NCI-H2029 (cell line): ENCODE data around the gene TBX2.

Source experiments
- DNase-seq: peaks from one replicate; lab custom pipeline; 2025; lab: John Stamatoyannopoulos, UW

TBX2 gene

DNA sequence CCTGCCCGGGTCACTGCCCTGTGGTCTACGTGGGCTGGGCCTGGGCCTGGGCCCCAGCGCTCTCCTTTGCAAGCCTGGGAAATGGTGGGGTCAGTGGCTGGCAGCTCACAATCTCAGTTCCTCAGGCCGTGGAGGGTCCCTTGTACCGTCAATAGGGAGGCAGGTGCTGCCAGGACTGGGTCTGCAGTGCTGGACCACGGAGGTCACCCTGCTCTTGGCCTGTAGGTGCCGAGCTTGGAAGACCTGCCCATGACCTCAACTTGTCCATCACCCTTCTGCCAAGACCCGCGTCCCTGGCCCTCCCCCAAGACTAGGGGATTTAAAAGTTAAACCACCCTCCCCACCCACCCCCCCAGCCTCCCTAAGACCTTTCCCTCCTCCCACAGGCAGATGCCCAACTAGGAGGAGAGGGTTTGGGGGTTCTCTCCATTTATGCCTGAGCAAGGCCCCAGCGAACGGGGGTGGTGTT is 2.5 kb downstream of the TBX2 start:
- DNase-seq = no peak

DNA sequence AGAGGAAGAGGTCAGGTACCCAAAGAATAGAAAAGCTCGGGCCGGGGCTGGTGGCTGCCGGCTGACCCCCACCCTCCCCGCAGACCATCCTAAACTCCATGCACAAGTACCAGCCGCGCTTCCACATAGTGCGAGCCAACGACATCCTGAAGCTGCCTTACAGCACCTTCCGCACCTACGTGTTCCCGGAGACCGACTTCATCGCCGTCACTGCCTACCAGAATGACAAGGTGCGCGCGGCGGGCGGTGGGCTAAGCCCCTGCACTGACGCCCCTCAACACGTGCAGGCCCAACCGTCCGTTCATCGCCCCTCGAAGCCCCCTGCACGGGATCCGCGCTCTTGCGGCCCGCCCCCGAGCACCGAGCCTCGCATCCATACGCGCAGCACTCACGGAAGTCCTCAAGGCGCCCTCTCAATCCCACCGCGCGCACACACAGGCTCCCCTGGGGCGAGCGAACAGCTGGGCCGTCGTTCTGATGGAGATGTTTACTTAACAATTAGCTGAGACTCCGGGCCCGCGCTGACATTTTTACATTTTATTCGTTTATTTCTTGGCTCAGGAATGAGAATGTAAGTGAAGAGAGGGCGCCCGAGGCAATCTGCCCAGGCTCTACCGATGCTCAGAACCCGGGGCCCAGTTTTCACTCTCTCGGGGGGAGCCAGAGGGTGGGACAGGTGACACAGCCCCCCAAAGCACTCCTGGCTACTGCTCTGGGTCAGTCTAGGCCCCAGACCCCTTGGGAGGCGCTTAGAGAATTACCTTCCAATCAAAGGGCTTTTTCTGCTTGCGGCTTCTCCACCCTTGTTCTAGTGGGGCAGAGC is 3.5 kb downstream of the TBX2 start:
- DNase-seq = peak; percentile 36

DNA sequence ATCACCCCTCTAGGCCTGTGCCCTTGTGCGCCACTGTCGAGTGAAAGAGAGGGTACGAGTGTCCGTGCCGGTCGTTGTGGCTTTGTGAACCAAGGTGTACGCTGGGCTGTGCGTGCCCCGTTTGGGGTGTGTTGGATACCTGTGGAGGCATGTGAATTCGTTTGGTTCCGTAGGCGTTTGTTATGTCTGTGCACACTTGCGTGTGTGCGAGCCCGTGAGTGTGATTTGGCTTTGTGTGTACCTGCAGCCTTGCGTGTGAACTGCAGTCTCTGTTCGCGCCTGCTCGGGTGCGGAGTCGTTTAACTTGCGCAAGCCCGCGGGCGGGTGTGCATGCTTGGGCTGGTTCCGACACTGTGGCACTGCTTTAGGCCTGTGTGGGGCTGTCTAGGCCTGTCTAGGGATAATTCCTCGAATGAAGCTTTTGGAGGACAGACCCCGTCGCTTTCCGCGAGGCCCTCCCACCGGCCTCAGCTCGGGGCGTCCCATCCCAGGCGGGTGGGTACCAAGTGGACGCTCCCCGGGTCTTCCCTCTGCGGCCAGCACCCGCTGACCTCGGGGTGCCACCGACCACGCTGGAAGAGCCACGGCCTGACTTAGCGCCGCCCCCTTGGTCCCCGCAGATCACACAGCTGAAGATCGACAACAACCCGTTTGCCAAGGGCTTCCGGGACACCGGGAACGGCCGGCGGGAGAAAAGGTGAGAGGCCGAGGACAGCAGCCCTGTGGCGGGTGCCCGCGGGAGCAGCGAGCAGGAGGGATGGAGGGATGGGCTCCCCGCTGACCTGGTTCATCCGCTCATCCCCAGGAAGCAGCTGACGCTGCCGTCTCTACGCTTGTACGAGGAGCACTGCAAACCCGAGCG is 4.4 kb downstream of the TBX2 start:
- no peak for DNase-seq

DNA sequence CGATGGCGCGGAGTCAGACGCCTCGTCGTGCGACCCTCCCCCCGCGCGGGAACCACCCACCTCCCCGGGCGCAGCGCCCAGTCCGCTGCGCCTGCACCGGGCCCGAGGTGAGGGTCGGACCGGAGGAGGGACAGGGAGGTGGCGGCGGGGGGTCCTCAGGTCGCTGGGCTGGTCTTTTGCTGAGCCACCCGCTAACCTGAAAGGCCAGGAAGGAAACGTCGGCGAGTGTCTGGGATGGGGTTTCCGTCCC is 4.9 kb downstream of the TBX2 start:
- DNase-seq = no peak

DNA sequence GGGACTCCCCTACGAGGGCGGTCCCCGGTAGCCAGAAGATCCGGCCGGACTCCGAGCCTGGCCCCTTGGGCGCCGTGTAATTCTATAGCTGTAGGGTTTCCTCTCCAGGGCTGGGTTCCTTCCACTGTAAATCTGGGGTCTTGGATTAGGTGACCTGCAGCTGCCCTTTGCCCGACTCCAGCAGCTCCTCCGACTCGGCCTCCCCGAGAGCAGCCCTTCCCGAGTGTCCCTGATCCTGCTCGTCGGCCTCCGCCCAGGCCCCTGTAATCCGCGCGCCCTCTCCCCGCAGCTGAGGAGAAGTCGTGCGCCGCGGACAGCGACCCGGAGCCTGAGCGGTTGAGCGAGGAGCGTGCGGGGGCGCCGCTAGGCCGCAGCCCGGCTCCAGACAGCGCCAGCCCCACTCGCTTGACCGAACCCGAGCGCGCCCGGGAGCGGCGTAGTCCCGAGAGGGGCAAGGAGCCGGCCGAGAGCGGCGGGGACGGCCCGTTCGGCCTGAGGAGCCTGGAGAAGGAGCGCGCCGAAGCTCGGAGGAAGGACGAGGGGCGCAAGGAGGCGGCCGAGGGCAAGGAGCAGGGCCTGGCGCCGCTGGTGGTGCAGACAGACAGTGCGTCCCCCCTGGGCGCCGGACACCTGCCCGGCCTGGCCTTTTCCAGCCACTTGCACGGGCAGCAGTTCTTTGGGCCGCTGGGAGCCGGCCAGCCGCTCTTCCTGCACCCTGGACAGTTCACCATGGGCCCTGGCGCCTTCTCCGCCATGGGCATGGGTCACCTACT is 5.5 kb downstream of the TBX2 start:
- DNase-seq = no peak

DNA sequence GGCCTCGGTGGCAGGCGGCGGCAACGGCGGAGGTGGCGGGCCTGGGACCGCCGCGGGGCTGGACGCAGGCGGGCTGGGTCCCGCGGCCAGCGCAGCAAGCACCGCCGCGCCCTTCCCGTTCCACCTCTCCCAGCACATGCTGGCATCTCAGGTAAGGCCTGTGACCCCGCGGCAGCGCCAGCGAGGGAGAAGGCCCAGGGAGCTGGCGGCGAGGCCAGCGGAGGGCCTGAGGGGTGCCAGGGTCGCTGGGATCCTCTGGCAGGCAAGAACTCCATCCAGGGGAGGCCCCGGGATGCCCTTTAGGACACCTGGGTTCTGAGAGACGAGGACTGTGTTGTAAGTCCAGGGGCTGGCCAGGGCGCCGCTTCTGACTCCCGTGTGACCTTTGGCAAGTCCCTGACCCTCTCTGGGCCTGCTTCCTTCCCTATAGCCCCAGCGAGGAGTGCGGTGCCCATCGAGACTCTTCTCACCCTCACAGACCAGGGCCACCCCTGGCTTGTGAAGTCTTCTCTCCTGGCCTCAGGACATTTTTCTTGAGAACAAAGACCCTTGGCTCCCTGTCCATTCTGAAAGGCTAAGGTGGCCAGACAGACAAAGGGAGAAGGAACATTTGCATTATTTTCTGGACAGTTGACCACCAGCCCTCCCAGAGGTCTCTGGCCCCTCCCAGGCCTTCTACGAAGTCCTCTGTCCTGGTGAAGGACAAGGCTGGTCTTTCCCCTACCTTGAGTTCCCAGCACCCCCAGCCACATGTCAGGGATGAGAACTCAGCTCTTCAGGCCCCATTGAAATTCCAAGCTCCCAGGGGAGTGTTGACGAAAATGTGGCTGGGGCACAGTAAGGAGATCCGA is 6.3 kb downstream of the TBX2 start:
- no peak for DNase-seq

DNA sequence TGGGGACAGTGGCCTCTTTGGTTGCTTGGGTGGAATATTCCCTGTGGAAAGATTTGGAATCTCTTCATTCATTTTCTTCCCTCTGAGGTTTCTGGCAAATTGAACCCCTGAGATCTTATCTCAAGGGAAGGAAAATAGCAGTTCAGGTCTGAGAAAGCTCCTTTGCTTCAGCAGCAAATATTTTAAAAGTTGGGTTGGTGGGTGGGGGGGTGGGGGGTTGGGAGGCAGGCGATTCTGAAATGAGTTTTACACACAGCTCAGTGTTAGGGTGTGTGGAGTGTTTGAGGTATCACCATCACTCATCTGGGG is 6.8 kb downstream of the TBX2 start:
- no peak for DNase-seq

DNA sequence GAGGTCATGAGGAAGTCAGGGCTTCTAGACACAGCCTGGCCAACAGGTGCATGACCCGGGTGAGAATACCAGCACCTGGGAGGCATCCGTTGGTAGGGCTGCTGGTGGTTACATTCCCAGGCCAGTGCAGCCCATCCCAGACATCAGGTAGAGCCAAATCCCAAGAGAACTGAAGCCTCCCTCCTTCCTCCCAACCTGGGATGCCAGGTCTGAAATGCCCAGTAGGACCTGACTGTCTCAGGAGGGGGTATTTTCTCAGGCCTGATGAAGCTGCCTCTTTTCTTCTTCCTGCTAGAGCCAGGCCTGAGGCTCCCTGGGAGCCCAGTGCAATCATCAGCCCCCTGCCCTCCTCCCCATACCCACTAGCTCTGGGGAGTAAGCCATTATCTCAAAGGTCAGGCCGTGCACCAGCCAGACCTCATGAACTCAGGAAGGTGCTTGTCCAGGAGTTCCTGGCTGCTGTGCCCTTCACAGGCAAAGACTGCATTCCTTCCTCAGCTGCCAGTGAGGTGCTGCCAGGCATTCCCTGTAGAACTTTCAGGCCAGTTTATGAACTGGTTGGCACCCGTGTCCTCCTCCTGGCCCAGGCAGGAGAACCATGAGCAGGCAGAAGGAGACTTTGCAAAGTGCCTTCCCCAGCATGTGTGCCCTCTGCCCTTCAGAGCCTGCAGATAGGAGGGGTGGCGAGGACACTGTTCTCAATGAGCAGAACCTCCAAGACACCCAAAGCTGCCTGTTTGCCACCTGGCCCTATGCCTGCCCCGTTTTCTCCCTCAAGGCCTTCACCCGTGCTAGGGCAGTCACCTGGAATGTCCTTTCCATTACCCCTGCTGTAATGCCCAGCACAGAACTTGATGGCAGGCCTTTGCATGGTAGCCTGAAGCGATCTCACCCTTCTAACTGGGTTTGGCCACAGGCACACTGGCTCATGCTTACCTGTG is 7.6 kb downstream of the TBX2 start:
- DNase-seq = no peak

DNA sequence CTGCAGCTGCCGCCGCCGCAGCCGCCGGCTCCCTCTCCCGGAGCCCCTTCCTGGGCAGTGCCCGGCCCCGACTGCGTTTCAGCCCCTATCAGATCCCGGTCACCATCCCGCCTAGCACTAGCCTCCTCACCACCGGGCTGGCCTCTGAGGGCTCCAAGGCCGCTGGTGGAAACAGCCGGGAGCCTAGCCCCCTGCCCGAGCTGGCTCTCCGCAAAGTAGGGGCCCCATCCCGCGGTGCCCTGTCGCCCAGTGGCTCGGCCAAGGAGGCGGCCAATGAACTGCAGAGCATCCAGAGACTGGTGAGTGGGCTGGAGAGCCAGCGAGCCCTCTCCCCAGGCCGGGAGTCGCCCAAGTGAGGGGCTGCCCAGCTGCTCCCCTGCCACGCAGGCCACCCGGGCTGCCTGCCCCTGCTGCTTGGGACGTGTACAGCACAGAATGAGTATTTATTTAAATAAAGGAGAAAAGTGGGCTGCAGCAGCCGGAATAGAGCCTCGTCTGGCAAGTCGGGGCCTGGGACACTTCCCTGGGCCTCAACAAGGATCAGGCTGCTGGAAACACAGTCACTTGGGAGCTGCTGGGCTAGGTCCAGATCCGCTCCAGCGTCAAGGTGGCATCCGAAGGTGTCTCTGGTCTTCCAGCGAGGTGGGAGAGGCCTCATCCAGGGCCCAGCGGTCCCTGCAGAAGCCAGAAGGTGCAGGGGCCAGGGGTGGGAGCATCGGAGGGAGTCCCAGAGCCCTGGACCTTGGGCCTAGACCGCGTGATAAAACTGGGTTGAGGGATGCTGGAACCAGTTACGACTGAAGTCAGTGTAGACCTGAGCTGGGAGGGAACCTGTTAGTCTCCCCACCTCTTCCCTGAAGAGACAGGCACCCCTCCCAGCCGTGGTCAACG is 8.8 kb downstream of the TBX2 start:
- DNase-seq = no peak

DNA sequence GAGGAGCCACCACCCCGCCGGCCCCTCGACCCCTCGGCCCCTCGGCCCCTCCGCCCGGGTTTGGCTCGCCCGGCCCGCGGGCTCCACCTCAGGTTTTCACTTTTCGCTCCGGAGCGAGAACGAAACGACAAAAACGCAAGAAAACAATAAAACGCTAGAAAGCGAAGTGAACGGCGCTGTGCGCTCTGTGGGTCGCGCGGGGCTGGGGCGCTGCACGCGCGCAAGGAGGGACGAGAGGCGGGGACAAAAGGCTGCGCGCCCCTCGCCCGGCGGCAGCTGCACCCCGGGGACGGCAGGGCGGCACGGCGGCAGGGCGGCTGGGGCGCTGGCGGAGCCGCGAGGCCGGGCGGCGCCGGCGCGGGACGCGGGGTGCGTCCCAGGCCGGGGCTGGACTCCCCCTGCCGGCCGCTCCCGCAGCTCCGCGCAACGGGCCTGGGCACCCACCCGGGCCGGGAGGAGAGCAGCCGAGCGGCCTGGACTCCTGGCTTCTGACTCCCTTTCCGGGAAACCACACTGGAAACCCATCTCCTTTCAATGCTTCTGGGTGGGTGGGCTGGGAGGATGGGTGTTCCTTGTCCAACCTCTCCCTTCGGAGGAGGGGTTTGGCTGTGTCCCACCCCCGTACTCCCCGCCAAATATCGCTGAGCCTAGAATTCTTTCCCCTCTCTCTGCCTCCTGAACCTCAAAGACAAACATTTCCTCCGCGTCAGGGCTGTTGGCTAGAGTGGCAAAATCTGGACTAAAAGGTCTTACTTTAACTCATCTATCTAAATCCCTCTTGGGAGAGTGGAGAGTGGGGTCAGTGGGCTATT is 9.9 kb downstream of the TBX2 start:
- no peak for DNase-seq

DNA sequence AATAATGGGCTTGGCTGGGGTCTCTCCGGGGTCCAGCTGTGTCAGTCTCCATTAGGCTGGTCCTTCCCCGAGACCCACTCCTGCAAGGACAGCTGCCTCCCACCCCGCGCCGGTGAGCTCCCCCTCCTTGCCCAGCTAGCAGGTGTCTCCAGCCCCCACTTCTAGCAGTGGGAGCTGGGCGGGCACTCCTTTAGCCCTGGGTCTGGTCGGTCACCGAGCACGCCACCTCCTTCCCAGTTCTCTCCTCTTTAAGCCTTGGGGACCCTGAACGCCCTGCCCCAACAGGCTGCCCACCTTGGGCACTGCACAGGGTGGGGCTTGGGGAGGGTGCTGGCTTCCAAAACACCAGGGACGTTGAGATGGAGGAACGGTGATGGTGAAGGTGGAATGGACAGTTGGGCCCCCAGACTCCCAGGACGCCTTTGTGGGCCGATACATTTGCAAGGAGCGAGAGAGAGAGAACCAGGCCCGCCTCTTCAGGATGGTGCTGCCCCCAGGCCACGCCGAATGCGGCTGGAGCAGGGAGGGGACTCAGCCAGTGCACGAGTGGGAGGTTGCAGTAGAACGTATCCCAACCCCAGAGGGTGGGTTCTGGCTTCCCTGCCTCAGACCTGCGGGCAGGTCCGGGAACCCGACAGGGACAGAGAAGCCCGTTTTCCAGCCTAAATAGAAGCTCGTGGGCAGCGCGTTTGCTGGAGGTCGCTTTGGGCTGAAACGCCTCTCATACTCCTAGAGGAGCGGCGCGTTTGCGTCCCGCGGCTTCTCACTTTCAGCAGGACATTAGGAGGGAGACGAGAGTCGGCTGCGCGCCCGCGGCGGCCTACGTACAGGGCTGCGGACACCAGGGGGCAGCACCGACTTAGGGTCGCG is 10.7 kb downstream of the TBX2 start:
- DNase-seq = peak; percentile 29

DNA sequence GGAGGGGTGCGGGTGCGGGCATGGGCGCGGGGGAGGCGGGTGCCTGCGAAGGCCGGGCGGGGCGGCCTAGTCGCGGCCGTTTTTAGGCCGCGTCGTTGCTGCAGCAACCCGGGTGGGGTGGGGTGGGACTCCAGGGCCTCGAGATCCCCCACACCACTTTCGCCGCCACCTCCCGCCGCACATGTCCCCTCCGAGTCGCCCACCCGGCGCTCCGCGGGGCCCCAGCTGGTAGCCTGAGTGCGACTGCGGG is 11.3 kb downstream of the TBX2 start:
- DNase-seq = no peak

DNA sequence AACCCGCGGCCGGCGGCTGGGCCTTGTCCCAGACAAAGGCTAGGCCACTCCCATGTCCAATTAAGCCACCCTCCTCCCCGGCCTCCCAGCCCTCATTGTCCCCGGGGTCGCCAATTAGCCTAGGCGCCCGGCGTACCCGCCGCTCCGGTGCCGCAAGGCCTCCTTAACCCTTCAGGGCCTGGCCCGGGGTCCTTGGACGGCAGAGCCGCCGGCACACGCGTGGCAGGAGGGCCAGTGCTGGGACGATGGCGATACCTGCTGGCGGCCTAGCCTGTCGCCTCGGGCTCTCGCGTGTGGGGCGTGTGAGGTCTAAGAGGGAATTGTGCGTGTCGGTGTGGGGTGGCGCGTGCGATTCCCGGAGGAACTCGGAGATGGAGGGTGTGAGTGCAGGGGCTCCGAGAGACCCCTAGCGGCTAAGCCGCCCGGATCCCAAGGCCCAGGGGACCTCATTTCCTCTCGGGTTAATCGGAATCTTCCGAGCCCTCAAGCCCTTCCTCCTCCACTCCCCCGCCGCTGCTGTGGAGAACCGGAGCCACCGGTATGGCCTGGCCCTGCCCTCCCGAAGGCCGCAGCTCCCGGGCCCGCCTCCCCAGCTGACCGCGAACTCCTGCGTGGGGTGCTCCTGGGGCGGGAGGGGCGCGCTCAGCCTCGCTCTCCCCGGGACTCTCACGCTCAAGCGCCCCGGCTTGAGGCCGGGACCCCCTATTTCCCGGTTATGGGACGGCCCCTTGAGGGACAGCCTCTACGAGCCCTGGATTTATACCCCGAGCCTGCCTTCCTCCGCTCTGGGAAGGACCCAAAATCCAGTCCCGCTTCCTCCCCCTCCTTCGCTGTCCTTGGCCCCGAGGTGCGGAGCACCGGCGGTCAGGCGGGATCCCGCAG is 11.9 kb downstream of the TBX2 start:
- DNase-seq = peak; percentile 27

DNA sequence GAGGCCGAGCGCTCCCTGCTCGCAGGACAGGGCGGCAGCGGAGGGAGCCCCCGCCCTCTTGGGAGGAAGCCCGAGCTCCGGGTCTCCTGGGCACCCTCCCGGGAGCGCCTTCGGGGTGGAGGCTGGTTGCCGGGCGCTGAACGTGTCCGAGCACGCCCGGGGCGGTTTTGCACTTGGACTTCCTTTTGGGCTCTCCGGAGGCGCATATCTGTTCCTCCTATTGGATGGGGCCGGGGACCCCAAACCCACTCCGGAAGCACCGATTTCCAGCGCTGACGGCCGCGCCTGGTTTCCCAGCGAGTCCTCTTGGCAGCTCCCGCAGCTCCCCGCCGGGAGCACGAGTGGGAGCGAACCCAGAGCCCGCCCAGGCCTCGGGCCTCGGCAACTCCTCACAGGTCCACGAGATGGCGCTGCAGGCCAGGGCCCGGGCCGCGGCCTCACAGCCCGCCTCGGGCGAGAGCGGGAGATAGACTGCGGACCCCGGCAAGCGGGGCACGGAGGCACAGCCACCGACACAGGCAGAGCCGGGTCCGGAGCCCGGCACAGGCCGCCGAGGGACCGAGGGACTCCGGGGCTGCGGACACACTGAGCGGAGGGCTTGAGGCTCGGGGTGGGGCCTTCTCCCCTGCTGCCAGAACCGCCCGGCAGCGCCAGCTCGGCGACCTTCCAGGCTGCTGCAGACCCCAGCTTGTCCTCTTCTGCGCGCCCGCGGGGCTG is 12.7 kb downstream of the TBX2 start:
- DNase-seq = peak; percentile 36

DNA sequence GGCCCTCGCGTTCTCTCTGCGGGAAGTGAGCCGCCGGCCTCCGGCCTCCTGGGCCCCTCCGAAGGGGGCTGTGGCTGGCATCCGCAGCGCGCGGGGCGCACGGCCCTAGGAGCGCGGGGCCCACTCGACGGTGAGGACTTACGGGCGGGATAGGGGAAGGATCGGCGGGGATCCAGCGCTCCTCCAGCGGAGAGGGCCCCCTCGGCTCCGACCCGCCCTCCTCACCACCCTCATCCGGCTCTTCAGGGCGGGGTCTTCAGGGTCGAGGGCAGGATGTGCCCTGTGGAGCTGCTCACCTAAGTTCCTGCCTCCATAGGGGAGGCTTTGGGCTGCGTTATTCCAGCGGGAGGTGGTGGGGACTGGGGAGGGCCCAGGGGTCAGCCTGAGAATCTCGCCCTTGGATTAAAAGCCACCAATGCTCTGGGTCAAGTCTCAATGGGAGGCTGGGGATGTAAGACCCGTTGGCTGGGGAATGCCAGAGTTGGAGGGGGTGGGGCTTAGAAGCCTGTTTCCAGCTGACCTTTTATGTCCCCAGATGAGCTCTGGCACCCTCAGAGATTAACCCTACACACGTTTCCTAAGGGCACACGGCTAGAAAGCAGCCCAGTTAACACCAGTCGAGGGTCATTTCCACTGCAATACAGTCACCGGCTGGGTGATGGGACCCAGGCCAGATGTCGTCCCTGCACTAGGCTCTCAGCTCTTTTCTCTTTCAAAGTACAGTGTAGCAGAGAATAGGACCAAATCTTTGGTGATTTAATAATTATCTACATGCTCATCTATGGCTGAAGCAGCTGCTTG is 13.4 kb downstream of the TBX2 start:
- no peak for DNase-seq

DNA sequence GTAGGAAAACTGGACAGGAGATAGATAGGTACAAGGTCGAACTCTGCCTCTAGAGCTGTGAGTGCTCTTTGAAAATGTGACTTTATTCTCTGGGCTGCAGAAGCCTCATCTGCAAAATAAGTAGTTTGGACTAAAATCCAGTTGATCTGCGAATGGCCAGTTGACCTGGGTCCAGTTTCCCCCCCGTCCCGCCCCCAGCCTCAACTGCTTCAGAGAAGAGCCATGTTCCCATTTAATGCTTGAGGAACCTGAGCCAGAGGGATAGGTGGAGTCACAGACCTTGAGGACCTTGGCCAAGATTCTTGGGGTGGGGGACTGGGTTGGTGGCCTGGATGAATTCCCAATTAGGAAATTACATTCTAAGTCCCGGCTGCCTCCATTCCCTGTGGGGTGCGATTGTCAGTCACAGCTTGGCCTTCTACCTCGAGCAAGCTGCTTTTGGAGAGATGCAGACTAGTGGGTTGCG is 14.1 kb downstream of the TBX2 start:
- DNase-seq = no peak
